SJCRH30 (cell line): ENCODE data around the gene FRS2. TPM values are rescaled to one million over a fixed set of nuclear protein-coding genes. Genes with fewer than 3 reads are reported as not detected.

ENCODE experiments used
- DNase-seq, 2 experiments: peaks; one replicate each; pipeline ENCODE4 v3.0.0-alpha.2; 2015 to 2020
- H3K27ac ChIP-seq: fragments of 250-450 bp; sonication (Bioruptor Pico); 2 replicates; pipeline ENCODE4 v1.5.1; 2020; ENCODE audit warnings: mild to moderate bottlenecking, moderate library complexity
- H3K27me3 ChIP-seq: fragments of 250-450 bp; sonication (Bioruptor Pico); 2 replicates; pipeline ENCODE4 v1.5.1; 2020; ENCODE audit warnings: mild to moderate bottlenecking, moderate library complexity
- H3K36me3 ChIP-seq: fragments of 250-450 bp; sonication (Bioruptor Pico); 2 replicates; pipeline ENCODE4 v1.5.1; 2020; ENCODE audit warnings: mild to moderate bottlenecking, moderate library complexity
- H3K4me1 ChIP-seq: fragments of 250-450 bp; sonication (Bioruptor Pico); 2 replicates; pipeline ENCODE4 v1.5.1; 2020; ENCODE audit warnings: mild to moderate bottlenecking, moderate library complexity
- H3K4me3 ChIP-seq: fragments of 250-450 bp; sonication (Bioruptor Pico); 2 replicates; pipeline ENCODE4 v1.5.1; 2020; ENCODE audit warnings: mild to moderate bottlenecking, moderate library complexity
- H3K9me3 ChIP-seq: fragments of 250-450 bp; sonication (Bioruptor Pico); replicated peaks from 2 replicates; pipeline ENCODE4 v1.5.1; 2020; ENCODE audit warnings: mild to moderate bottlenecking, moderate library complexity
- total RNA-seq: library from RNA; depleted of rRNA; stranded (reverse); fragments of >200 nt; shearing (Covaris generic); gene quantifications from 2 replicates; pipeline ENCODE4 v1.2.3, GENCODE V29; 2014; rRNA removed

FRS2 gene
- 25.9 and 28.4 TPM in 2 replicates for total RNA-seq

DNA sequence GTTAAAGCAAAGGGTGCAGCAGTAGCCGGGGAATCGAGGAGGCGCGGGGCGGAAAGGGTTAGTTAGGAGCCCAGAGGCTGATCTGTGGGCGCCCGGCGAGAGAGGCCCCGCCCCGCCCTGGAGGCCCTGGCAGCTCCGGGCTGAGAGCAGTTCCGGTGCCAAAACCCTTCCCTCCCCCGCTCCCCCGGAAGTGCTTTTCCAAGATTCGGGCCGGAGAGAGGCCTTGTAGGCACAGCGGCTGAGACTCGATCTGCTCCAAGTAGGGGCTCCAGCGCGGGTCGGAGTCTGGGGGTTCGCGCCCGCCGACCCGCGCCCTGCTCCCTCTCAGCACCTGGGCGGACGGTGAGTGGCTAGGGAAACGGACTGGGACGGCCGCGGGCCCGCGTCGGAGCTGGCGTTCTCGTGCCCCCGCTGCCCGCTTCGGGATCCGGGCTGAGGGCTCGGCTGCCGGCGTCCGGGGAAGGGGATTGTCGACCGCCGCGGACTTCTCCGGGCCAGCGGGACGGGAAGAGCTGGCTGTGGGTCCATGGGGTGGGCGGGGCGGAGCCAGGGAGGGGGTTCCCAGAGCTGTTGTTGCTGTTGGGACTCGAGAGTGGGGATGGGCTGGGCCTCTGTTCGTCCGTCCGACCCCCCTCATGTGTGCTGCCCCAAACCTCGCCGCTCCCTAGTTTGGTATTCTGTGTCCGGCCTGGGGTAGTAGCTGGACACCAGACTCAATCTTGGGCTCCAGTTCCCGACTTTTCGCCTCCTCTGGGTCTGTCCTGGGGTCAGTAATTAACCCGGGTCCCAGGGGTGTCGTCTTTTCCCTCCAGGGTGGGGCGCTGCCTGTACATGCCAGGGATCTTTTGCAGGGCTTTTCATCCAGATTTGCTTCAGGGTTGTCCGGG lies at the start of gene FRS2:
TSS of gene FRS2 (plus strand) at position 200 of the 887 bp plus-strand sequence. CDS start 98,643 bp downstream, outside the sequence.
- peak; percentile 92 to 94 for DNase-seq
- no peaks in the 10 kb centered on the region for H3K9me3 ChIP-seq
- H3K4me3 ChIP-seq, result peak within 1 kb of the TSS; percentile 97
- H3K36me3 ChIP-seq, result 0 out of 2 replicates have a peak, but pooled peaks cover 3% of the 10 kb centered on the region
- H3K27ac ChIP-seq, result peak within 1 kb of the TSS; percentile 78
- H3K27me3 ChIP-seq, result no peaks in the 10 kb centered on the region
- peaks cover 10% of the 10 kb centered on the region for H3K4me1 ChIP-seq

GRCh38 chr12:69421548-69421947 lies 48.6 kb upstream of the FRS2 start:
- Histone ChIP-seq H3K36me3 (no peaks in the 10 kb centered on the region), H3K4me1 (peaks cover under 1% of the 10 kb centered on the region), H3K27ac (no peak overlapping the region), H3K9me3 (no peaks in the 10 kb centered on the region), H3K4me3 (no peak overlapping the region), H3K27me3 (no peaks in the 10 kb centered on the region)
- DNase-seq, result no peak

GRCh38 chr12:69423037-69423905 lies 46.9 kb upstream of the FRS2 start:
- Histone ChIP-seq H3K36me3 (no peaks in the 10 kb centered on the region), H3K27ac (no peak overlapping the region), H3K27me3 (no peaks in the 10 kb centered on the region), H3K4me3 (no peak overlapping the region), H3K4me1 (no peaks in the 10 kb centered on the region; the same call in 1 of the 2 replicates), H3K9me3 (no peaks in the 10 kb centered on the region)
- no peak for DNase-seq

- no peaks in the 10 kb centered on the region for H3K9me3 ChIP-seq
- H3K4me3 ChIP-seq, result no peak overlapping the region
- H3K27ac ChIP-seq, result no peak overlapping the region
- H3K27me3 ChIP-seq, result no peaks in the 10 kb centered on the region
- no peak for DNase-seq
- H3K4me1 ChIP-seq, result no peaks in the 10 kb centered on the region; the same call in 1 of the 2 replicates
- H3K36me3 ChIP-seq, result no peaks in the 10 kb centered on the region
These were observed 44.8 kb upstream of the FRS2 start for GRCh38 chr12:69425417-69425816.

- Histone ChIP-seq H3K4me3 (no peak overlapping the region), H3K27ac (no peak overlapping the region), H3K9me3 (no peaks in the 10 kb centered on the region), H3K36me3 (no peaks in the 10 kb centered on the region), H3K4me1 (no peaks in the 10 kb centered on the region; the same call in 1 of the 2 replicates), H3K27me3 (no peaks in the 10 kb centered on the region)
- no peak for DNase-seq
These were observed 41.7 kb upstream of the FRS2 start for GRCh38 chr12:69428351-69429073.

DNA sequence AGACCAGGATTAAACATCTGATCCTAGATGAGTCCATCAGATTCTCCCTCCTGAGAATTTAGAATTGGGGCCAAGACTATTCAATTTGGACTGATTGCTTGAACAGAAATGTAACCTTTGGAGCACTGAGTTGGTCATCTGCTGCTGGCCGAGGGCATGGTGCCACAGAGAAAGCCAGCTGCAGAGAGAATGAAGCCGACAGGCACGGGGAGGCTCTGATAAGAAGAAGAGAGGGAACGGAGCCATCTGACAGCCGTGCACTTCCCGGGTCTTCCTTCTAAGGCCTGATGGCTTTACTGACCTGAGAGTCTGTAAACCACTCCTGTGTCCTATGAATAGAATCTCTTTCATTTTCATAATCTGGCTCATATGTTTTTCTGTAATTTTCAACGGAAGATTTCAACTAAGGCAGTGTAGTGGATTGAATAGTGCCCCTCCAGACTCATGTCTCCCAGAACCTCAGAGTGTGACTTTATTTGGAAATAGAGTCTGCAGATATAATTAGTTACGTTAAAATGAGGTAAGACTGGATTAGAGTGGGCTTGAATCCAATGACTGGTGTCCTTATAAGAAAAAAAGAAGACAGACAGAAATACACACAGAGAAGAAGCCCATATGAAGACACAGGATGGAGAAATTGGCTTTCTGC lies 39.1 kb upstream of the FRS2 start:
- no peak overlapping the region for H3K27ac ChIP-seq

GRCh38 chr12:69431591-69432222 lies 38.5 kb upstream of the FRS2 start:
- Histone ChIP-seq H3K9me3 (no peaks in the 10 kb centered on the region), H3K27ac (no peak overlapping the region), H3K36me3 (no peaks in the 10 kb centered on the region), H3K27me3 (no peaks in the 10 kb centered on the region), H3K4me1 (no peaks in the 10 kb centered on the region; the same call in 1 of the 2 replicates), H3K4me3 (no peak overlapping the region)
- no peak for DNase-seq

More for the DNA sequence above, 39.1 kb upstream of the FRS2 start:
- Histone ChIP-seq H3K27me3 (no peaks in the 10 kb centered on the region), H3K9me3 (no peaks in the 10 kb centered on the region), H3K4me3 (no peak overlapping the region), H3K36me3 (no peaks in the 10 kb centered on the region), H3K4me1 (no peaks in the 10 kb centered on the region; the same call in 1 of the 2 replicates)
- no peak for DNase-seq

DNA sequence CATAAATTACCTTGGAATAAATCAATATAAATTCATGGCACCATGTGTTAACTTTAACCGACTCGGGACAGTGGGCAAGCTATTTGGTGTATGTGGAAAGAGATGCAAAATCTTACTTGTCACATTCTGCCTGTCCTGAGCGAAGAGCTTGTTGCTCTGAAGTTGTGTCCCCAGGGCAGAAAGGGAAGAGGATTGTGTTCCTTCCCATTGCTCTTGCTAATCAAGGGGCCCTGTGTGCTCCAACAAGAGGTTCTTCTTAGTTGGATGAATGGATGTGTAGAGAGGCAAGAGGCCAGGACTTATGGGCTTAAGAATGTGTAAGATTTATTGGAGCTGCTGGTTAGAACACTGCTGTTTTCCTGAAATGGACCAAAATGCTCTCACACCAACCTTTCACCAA lies 36.5 kb upstream of the FRS2 start:
- Histone ChIP-seq H3K9me3 (no peaks in the 10 kb centered on the region), H3K36me3 (no peaks in the 10 kb centered on the region), H3K4me1 (no peaks in the 10 kb centered on the region), H3K27ac (no peak overlapping the region), H3K4me3 (no peak overlapping the region), H3K27me3 (no peaks in the 10 kb centered on the region)
- no peak for DNase-seq

- DNase-seq, result no peak
- no peaks in the 10 kb centered on the region for H3K4me1 ChIP-seq
These were observed 34.5 kb upstream of the FRS2 start for GRCh38 chr12:69435644-69436043.

GRCh38 chr12:69437073-69437472 lies 33.1 kb upstream of the FRS2 start:
- Histone ChIP-seq H3K27me3 (no peaks in the 10 kb centered on the region), H3K9me3 (no peaks in the 10 kb centered on the region), H3K36me3 (no peaks in the 10 kb centered on the region), H3K4me1 (no peaks in the 10 kb centered on the region), H3K4me3 (no peak overlapping the region), H3K27ac (no peak overlapping the region)
- DNase-seq, result no peak

More at GRCh38 chr12:69435644-69436043, 34.5 kb upstream of the FRS2 start:
- H3K36me3 ChIP-seq, result no peaks in the 10 kb centered on the region
- no peaks in the 10 kb centered on the region for H3K27me3 ChIP-seq
- H3K27ac ChIP-seq, result no peak overlapping the region
- H3K4me3 ChIP-seq, result no peak overlapping the region
- H3K9me3 ChIP-seq, result no peaks in the 10 kb centered on the region

- no peak overlapping the region for H3K27ac ChIP-seq
These were observed 31.6 kb upstream of the FRS2 start for GRCh38 chr12:69438539-69438938.

DNA sequence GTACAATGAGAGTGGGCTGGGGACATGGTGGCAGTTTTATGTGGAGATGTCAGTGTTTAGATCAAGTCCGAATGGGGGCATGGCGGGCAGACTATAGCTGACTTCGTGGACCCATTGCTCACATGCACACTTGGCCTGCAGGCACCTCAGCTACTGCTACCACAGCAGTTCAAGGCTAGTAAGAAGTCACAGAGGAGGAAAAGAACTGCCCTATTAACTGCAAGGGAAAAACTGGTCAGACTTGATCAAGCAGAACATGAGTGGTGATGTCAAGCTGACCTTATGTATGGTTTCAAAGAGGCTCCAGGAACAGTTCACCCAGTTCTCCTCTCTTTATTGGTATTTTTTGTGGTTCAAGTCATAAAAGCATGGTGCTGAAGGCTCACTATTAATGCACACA lies 30.2 kb upstream of the FRS2 start:
- no peak overlapping the region for H3K4me3 ChIP-seq
- no peaks in the 10 kb centered on the region for H3K4me1 ChIP-seq
- H3K27me3 ChIP-seq, result no peaks in the 10 kb centered on the region
- no peaks in the 10 kb centered on the region for H3K36me3 ChIP-seq
- DNase-seq, result no peak
- H3K27ac ChIP-seq, result no peak overlapping the region
- H3K9me3 ChIP-seq, result no peaks in the 10 kb centered on the region

More at GRCh38 chr12:69438539-69438938, 31.6 kb upstream of the FRS2 start:
- Histone ChIP-seq H3K9me3 (no peaks in the 10 kb centered on the region), H3K4me3 (no peak overlapping the region), H3K36me3 (no peaks in the 10 kb centered on the region), H3K27me3 (no peaks in the 10 kb centered on the region), H3K4me1 (no peaks in the 10 kb centered on the region)
- no peak for DNase-seq

- Histone ChIP-seq H3K36me3 (no peaks in the 10 kb centered on the region), H3K27ac (no peak overlapping the region), H3K4me3 (no peak overlapping the region), H3K27me3 (no peaks in the 10 kb centered on the region), H3K4me1 (no peaks in the 10 kb centered on the region), H3K9me3 (no peaks in the 10 kb centered on the region)
- DNase-seq, result no peak
These were observed 29.3 kb upstream of the FRS2 start for GRCh38 chr12:69440886-69441285.
